ENCODE data around the gene MKI67.
A peak's percentile ranks its signal among the peaks of the same experiment; 100 is the strongest.

The MKI67 gene

GRCh38 chr10:128125944-128126764 is at the start of gene MKI67:
MKI67 (minus strand) TSS chr10:128126423; CDS start chr10:128125667, 756 bp downstream.
- no peak for TF ChIP-seq CTCF (IDR thresholded peaks at IDR 0.05; ENCODE audit: poor library complexity, severe bottlenecking)

GRCh38 chr10:128174581-128175559 is 48.6 kb upstream of the MKI67 start:
- no peak for TF ChIP-seq CTCF (IDR thresholded peaks at IDR 0.05; ENCODE audit: poor library complexity, severe bottlenecking)
- Histone ChIP-seq H3K27ac (ENCODE audit: poor library complexity, severe bottlenecking) (no peak overlapping the region), H3K36me3 (ENCODE audit: low read depth) (no peaks in the 10 kb centered on the region), H3K9me3 (ENCODE audit: severe bottlenecking) (no peaks in the 10 kb centered on the region), H3K27me3 (ENCODE audit: insufficient read depth, poor library complexity, severe bottlenecking) (no peaks in the 10 kb centered on the region), H3K4me3 (ENCODE audit: severe bottlenecking) (no peak overlapping the region), H3K4me1 (ENCODE audit: insufficient read depth, poor library complexity, severe bottlenecking) (peaks cover 6% of the 10 kb centered on the region)
- ATAC-seq (ENCODE audit: low read depth), result no peak
- no peak for DNase-seq (ENCODE audit: low spot score)

More at GRCh38 chr10:128125944-128126764, at the start of gene MKI67:
- peaks cover 41% of the 10 kb centered on the region for H3K36me3 ChIP-seq (ENCODE audit: low read depth)
- ATAC-seq (ENCODE audit: low read depth) (peak; percentile 79), DNase-seq (ENCODE audit: low spot score) (peak; percentile 89)
- peaks cover 25% of the 10 kb centered on the region for H3K4me1 ChIP-seq (ENCODE audit: insufficient read depth, poor library complexity, severe bottlenecking)
- peak within 1 kb of the TSS; percentile 98 for H3K4me3 ChIP-seq (ENCODE audit: severe bottlenecking)
- H3K27ac ChIP-seq (ENCODE audit: poor library complexity, severe bottlenecking), result peak within 1 kb of the TSS; percentile 74
- no peaks in the 10 kb centered on the region for H3K9me3 ChIP-seq (ENCODE audit: severe bottlenecking)
- no peaks in the 10 kb centered on the region for H3K27me3 ChIP-seq (ENCODE audit: insufficient read depth, poor library complexity, severe bottlenecking)

- ATAC-seq (ENCODE audit: low read depth), result 0 out of 3 replicates have a peak, but pooled peaks have one; percentile 29
- H3K27me3 ChIP-seq (ENCODE audit: insufficient read depth, poor library complexity, severe bottlenecking), result no peaks in the 10 kb centered on the region
- TF ChIP-seq CTCF (IDR thresholded peaks at IDR 0.05; ENCODE audit: poor library complexity, severe bottlenecking), result no peak
- no peaks in the 10 kb centered on the region for H3K36me3 ChIP-seq (ENCODE audit: low read depth)
- H3K9me3 ChIP-seq (ENCODE audit: severe bottlenecking), result no peaks in the 10 kb centered on the region
- H3K4me1 ChIP-seq (ENCODE audit: insufficient read depth, poor library complexity, severe bottlenecking), result peaks cover 6% of the 10 kb centered on the region
- no peak for DNase-seq (ENCODE audit: low spot score)
- no peak overlapping the region for H3K4me3 ChIP-seq (ENCODE audit: severe bottlenecking)
- no peak overlapping the region for H3K27ac ChIP-seq (ENCODE audit: poor library complexity, severe bottlenecking)
Observed at GRCh38 chr10:128173386-128173785, 47.2 kb upstream of the MKI67 start.

- ATAC-seq (ENCODE audit: low read depth), result no peak
Observed at GRCh38 chr10:128172756-128173155, 46.5 kb upstream of the MKI67 start.

More at GRCh38 chr10:128172756-128173155, 46.5 kb upstream of the MKI67 start:
- Histone ChIP-seq H3K4me1 (ENCODE audit: insufficient read depth, poor library complexity, severe bottlenecking) (peaks cover 6% of the 10 kb centered on the region), H3K4me3 (ENCODE audit: severe bottlenecking) (no peak overlapping the region), H3K27ac (ENCODE audit: poor library complexity, severe bottlenecking) (no peak overlapping the region), H3K27me3 (ENCODE audit: insufficient read depth, poor library complexity, severe bottlenecking) (no peaks in the 10 kb centered on the region), H3K9me3 (ENCODE audit: severe bottlenecking) (no peaks in the 10 kb centered on the region), H3K36me3 (ENCODE audit: low read depth) (no peaks in the 10 kb centered on the region)
- no peak for DNase-seq (ENCODE audit: low spot score)
- no peak for TF ChIP-seq CTCF (IDR thresholded peaks at IDR 0.05; ENCODE audit: poor library complexity, severe bottlenecking)
